SK-N-MC (cell line): ENCODE data around the gene CPT2.

ENCODE experiments used
- EZH2 ChIP-seq: fragments of 200-600 bp; sonication (generic); IDR thresholded peaks from one replicate; pipeline ENCODE4 v1.6.1; 2017; ENCODE audit warnings: antibody characterized with exemption
- POLR2AphosphoS5 ChIP-seq: IDR thresholded peaks from 2 replicates; pipeline ENCODE4 v1.6.1; 2012; ENCODE audit warnings: mild to moderate bottlenecking, low read depth, low read length, borderline replicate concordance

GRCh38 chr1:53237638-53238037 lies 41.0 kb downstream of the CPT2 start:
- TF ChIP-seq POLR2AphosphoS5 = no peak
- no peak for TF ChIP-seq EZH2
